GM21825 (cell line): ENCODE measurements around the gene MAGOHB.
A peak's percentile ranks its signal among the peaks of the same experiment; 100 is the strongest.

Source experiments
- ATAC-seq: cut with Tn5 transposase; IDR thresholded peaks from one replicate; pipeline ENCODE4 v1.9.1; 2021; ENCODE audit warnings: mild to moderate bottlenecking, moderate library complexity; ENCODE audit not compliant: unreplicated experiment

The MAGOHB gene

GRCh38 chr12:10557766-10558165, 55.6 kb downstream of the MAGOHB start:
- ATAC-seq, result peak; percentile 59

GRCh38 chr12:10557329-10557728, 56.1 kb downstream of the MAGOHB start:
- peak; percentile 8 for ATAC-seq

GRCh38 chr12:10554756-10555481, 58.5 kb downstream of the MAGOHB start:
- ATAC-seq, result no peak

GRCh38 chr12:10554228-10554755, 59.1 kb downstream of the MAGOHB start:
- ATAC-seq, result no peak
